ENCODE data around the gene OPRM1. TPM values are rescaled to one million over a fixed set of nuclear protein-coding genes. Genes with fewer than 3 reads are reported as not detected.

OPRM1 gene
- total RNA-seq: 1.4 TPM

GRCh38 chr6:154039231-154039842, at the start of gene OPRM1:
Gene OPRM1 (plus strand): TSS chr6:154039240. CDS start chr6:154039545, 305 bp downstream.

